Mesodermal cell (in vitro differentiated cells): ENCODE data around the gene MYO5B.
"Not testable (repeated sequence)": the region's sequence is repeated elsewhere in the genome, so short reads cannot be mapped to it uniquely, and the experiment has no call there.

Experiments used
- H3K27ac ChIP-seq: 2 replicates; pipeline ENCODE4 v1.7.0; 2013; ENCODE audit warnings: mild to moderate bottlenecking, low read depth, low read length, moderate library complexity; ENCODE audit not compliant: severe bottlenecking
- H3K36me3 ChIP-seq: 2 replicates; pipeline ENCODE4 v1.7.1; 2013; ENCODE audit warnings: mild to moderate bottlenecking, low read length, moderate library complexity; ENCODE audit not compliant: control insufficient read depth, insufficient read depth
- H3K4me1 ChIP-seq: one replicate; pipeline ENCODE4 v1.7.1; 2013; ENCODE audit warnings: mild to moderate bottlenecking, low read length; ENCODE audit not compliant: insufficient read depth, control insufficient read depth, poor library complexity, severe bottlenecking
- H3K4me3 ChIP-seq: 2 replicates; pipeline ENCODE4 v1.7.0; 2013; ENCODE audit warnings: low read length, control low read depth, mild to moderate bottlenecking; ENCODE audit not compliant: insufficient read depth, poor library complexity, severe bottlenecking; ENCODE audit errors: extremely low read depth
- H3K9me3 ChIP-seq: 2 replicates; pipeline ENCODE4 v1.7.1; 2013; ENCODE audit warnings: mild to moderate bottlenecking, low read length, moderate library complexity; ENCODE audit not compliant: control insufficient read depth
- WGBS, 2 experiments: methylation state at CpG; one replicate each; pipeline ENCODE4 v1.1.5; 2013; ENCODE audit warnings: missing lambda C conversion rate in 2 of 2; ENCODE audit not compliant: insufficient coverage in 2 of 2; 5-methylcytosine and 5-hydroxymethylcytosine counted together

The MYO5B gene

DNA sequence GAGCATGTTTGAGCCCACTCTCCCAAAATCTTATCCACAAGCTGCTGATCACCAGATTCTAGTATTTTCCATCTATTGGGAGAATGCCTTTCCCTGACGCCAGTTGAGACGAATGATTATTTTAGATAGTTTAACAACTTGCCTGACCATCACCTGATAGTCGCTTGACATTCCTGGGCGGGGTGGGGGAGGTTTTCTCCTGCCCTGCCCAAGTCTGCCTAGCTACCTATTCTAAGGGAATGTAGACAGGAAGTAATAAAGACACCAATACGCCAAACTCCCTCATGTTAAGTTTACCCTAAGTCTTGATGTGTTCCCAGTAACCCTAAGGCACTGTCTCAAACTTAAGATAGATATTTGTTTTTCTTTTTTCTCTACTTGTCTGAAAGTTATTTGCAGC, 377.0 kb downstream of the MYO5B start:
- Histone ChIP-seq H3K36me3 (peaks cover 6% of the 10 kb centered on the region), H3K27ac (no peak overlapping the region), H3K4me3 (no peak overlapping the region), H3K4me1 (no peaks in the 10 kb centered on the region), H3K9me3 (no peaks in the 10 kb centered on the region)
- 83% methylated on average over 1 of the region's 5 CpGs; no CpG with 5 or more reads in 1 of the 2 experiments for WGBS, 2 experiments

DNA sequence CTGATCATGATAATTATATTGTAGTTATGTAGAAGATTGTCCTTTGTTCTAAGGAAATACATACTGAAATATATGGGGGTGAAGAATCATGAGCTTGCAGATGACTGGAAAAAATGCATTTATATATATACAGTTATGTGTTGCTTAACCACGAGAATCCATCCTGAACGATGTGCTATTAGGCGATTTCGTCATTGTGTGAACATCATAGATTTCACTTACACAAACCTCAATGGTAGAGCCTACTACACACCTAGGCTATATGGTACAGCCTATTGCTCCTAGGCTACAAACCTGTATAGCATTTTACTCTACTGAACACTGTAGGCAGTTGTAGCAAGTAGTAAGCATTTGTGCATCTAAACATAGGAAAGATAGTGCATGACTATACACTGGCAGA, 379.0 kb downstream of the MYO5B start:
- WGBS, 2 experiments = 80 to 98% methylated on average over 1 to 4 of the region's 4 CpGs
- no peaks in the 10 kb centered on the region for H3K9me3 ChIP-seq
- H3K4me1 ChIP-seq = peaks cover 7% of the 10 kb centered on the region
- no peak overlapping the region for H3K4me3 ChIP-seq
- no peak overlapping the region for H3K27ac ChIP-seq
- H3K36me3 ChIP-seq = peaks cover 6% of the 10 kb centered on the region

DNA sequence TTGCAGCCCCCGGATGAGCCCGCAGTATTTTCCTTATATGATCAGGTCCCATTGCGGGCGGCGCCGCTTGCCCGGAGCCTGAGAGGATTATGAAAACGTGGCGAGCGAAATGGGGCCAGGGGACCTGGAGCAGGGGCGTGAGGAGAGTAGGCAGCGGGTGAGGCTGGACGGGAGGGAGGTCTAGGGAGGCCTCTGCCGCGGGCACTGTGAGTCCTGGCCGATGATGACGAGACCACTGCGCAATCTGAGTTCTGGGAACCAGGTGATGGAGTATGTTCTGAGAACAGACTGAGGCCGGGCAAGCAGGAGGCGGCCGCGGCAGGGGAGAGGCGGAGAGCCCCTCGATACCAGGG, 380.8 kb downstream of the MYO5B start:
- Histone ChIP-seq H3K4me1 (peaks cover 7% of the 10 kb centered on the region), H3K4me3 (peak overlapping the region; percentile 72), H3K27ac (peak overlapping the region; percentile 92), H3K9me3 (peaks cover 5% of the 10 kb centered on the region), H3K36me3 (peaks cover 14% of the 10 kb centered on the region)
- 1 to 2% methylated on average over 20 to 22 of the region's 24 CpGs for WGBS, 2 experiments

DNA sequence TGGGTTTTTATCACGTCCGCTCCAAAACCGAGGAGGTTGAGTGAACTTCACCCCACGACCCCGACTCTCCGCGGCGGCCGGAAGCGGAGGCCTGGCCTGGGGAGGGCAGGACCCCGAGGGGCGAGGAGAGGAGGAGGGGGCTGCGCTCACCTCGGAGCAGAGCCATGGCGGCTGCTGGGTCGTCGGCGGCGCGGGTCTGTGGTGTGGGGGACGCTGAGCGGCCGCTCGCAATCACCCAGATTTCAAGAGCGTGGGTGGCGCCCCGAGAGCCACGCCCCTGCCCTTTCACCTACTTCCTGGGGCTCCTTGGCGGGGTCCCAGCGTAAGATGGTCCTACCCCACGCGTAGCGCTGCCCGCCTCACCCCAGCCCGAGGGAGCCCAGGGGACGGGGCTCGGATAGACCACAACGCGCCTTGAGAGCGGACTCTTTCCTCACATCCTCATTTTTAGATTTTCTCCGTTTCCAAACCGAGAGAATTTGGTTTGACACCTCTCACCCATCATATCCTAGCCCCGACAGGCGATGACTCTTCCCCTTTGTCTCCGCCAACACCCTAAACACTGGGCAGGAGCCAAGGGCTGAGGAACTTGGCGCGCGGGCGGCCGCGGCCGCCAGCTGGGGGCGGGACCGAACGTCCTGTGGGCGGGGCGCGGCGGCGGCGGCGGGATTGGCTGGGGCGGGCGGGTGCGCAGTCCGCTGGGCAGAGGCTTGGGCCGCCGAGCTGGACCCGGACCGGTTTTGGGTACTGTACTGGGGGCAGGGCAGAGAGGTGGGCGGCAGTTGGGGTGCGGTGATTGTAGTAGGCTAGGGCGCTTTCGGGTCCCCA, 381.4 kb downstream of the MYO5B start, which contains the start of gene ACAA2:
Gene ACAA2 (minus strand): TSS at position 215 of the 828 bp plus-strand sequence. CDS start 49 bp downstream, at position 166.
- peaks cover 7% of the 10 kb centered on the region for H3K4me1 ChIP-seq
- H3K36me3 ChIP-seq = peaks cover 14% of the 10 kb centered on the region
- H3K27ac ChIP-seq = peak within 1 kb of the TSS; percentile 92
- WGBS, 2 experiments = 0 to 1% methylated on average over 50 to 57 of the region's 74 CpGs
- peaks cover 11% of the 10 kb centered on the region for H3K9me3 ChIP-seq
- H3K4me3 ChIP-seq = peak within 1 kb of the TSS; percentile 72

DNA sequence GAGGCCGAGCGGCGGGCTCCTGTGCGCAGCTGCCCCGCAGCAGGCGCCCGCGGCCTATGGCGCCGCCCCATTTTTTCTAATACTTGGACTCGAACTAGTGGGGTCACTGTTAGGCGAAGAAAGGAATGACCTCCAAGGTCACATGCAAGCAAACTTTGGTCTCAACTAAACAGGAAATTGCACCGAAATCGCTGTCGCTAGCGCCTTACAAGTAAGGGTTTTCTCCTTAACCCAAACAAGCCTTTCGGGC, 382.0 kb downstream of the MYO5B start:
- H3K9me3 ChIP-seq = peaks cover 16% of the 10 kb centered on the region
- peak overlapping the region; percentile 72 for H3K4me3 ChIP-seq
- H3K36me3 ChIP-seq = peaks cover 14% of the 10 kb centered on the region
- H3K4me1 ChIP-seq = peaks cover 7% of the 10 kb centered on the region
- WGBS, 2 experiments = 0 to 2% methylated on average over 8 to 9 of the region's 17 CpGs
- H3K27ac ChIP-seq = peak overlapping the region; percentile 92

DNA sequence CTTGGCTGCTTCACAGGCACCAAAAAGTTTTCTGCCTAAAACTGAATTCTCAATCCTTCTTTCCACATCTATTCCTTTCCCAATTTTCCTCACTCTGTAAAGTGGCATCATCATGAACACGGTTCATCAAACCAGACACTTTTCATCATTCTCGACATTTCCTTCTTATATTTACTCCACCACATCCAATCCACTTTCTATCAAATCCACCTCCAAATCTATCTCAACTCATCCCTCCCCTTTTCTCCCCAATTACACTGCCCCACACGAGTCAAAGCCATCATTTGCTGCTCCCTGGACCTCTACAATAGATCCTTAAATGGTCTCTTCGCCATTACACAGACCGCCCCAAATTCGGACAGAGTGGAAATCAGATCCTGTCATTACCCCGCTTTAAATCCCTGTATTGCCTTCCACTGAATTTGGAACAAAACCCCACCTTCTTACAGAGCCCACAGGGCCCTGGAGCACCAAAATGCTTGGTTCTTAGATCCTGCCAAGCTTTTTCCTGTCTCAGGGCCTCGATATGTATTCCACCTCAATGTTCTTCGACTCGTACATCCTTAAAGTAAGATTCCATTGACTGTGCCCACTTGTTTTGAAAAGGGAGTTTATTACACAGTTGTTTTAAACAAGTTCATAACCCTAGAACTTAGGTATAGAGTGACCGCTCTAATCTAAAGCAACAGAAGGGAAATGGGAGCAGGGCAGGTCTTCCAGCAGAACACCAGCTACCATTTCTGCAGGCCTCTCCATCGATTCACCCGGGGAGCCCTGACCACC, 382.5 kb downstream of the MYO5B start:
- peaks cover 7% of the 10 kb centered on the region for H3K4me1 ChIP-seq
- peaks cover 11% of the 10 kb centered on the region for H3K36me3 ChIP-seq
- H3K4me3 ChIP-seq = peak overlapping the region; percentile 72
- WGBS, 2 experiments = 20 to 36% methylated on average over 9 to 10 of the region's 13 CpGs
- H3K9me3 ChIP-seq = peaks cover 18% of the 10 kb centered on the region
- no peak overlapping the region for H3K27ac ChIP-seq

DNA sequence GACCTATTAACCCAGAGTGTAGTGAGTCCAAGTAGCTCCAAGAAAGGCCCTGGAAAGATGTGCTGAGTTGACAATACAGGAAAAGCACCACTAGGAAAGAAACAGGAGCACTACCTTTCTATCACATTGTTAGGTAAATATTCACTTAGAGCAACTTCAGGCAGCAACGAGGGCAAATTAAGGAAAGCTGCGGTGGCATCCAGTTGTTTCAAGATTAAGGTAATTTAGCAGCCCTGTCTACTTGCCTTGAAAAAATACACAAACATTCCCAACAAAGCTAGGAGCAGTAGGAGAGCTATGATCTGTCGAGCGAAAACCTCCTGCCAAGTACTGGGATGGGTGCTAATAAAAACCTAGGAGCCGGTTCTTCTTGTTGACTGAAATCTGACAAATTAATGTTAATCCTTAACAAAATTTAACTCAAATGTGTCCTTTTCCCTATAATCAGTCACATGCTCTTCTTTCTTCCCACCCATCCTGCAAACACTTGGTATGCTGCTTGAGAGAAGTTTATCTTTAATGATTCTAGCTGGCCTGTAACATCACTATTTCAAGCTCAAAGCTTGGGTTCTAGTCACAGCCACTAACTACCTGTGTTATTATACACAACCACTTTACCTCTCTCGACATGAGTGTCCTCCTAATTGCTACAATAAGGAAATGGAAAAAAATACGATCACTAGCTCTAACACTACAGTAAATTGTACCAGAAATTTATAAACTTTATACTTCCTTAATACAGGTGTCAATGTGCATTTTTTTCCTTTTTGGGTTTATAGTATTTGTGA, 383.6 kb downstream of the MYO5B start:
- peaks cover 18% of the 10 kb centered on the region for H3K9me3 ChIP-seq
- H3K4me3 ChIP-seq = no peak overlapping the region
- H3K4me1 ChIP-seq = peaks cover 7% of the 10 kb centered on the region
- peaks cover 13% of the 10 kb centered on the region for H3K36me3 ChIP-seq
- WGBS, 2 experiments = 80 to 83% methylated on average over 2 to 3 of the region's 7 CpGs
- no peak overlapping the region for H3K27ac ChIP-seq

DNA sequence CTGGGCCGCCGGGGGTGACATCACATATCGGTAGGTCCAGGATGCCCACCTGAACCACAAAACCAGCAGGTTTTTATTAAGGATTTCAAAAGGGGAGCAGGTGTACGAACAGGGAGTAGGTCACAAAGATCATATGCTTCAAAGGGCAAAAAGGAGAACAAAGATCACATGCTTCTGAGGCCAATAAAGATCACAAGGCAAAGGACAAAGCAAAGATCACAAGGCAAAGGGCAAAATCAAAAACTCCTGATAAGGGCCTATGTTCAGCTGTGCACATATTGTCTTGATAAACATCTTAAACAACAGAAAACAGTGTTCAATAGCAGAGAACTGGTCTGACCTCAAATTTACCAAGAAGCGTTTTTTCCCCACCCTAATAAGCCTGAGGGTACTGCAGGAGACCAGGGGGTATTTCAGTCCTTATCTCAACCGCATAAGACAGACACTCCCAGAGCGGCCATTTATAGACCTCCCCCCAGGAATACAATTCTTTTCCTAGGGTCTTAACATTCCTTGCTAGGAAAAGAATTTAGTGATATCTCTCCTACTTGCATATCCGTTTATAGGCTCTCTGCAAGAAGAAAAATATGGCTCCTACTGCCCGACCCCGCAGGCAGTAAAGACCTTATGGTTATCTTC, 386.3 kb downstream of the MYO5B start:
- H3K9me3 ChIP-seq = peaks cover 18% of the 10 kb centered on the region
- peaks cover 13% of the 10 kb centered on the region for H3K36me3 ChIP-seq
- WGBS, 2 experiments = 95 to 97% methylated on average over 4 to 8 of the region's 10 CpGs
- H3K4me3 ChIP-seq, H3K4me1 ChIP-seq, H3K27ac ChIP-seq: not testable (repeated sequence)

DNA sequence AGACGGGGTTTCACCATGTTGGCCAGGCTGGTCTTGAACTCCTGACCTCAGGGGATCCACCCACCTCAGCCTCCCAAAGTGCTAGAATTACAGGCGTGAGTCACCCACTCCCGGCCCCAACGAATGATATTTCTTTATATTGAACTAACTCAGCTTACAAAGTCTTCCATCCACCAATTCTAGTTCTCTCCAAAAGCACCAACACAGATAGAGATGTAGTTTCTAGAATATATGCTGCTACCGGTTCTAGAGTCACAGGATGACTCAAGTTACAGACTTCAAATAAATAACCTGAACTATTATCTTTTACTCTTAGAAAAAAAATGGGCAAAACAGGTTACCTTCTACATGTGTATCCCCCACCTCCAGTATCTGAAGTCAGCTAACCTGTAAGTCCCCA, 390.9 kb downstream of the MYO5B start:
- Histone ChIP-seq H3K36me3 (peaks cover 30% of the 10 kb centered on the region), H3K9me3 (peaks cover 13% of the 10 kb centered on the region), H3K27ac (no peak overlapping the region), H3K4me3 (no peak overlapping the region), H3K4me1 (no peaks in the 10 kb centered on the region)
- 100% methylated on average over 1 of the region's 5 CpGs for WGBS, 2 experiments

DNA sequence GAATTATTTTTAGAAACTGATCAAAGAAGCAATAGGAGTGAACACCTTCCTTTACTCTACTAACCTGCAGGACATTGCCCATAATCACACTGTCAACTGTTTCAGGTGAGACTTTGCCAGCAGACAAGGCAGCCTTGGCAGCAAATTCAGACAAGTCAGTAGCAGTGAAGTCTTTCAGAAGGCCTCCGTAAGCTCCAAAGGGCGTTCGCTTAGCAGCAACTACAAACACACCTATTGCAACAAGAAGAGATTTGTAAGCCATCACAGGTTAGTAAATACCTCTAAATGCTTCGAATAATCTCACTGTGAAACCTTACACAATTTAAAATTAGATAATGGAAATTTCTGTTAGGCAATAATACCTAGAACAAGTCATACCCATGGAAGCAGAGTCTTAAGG, 392.3 kb downstream of the MYO5B start:
- Histone ChIP-seq H3K9me3 (no peaks in the 10 kb centered on the region), H3K4me1 (no peaks in the 10 kb centered on the region), H3K4me3 (no peak overlapping the region), H3K36me3 (peaks cover 38% of the 10 kb centered on the region), H3K27ac (no peak overlapping the region)
- 100% methylated on average over 3 of the region's 4 CpGs; no CpG with 5 or more reads in 1 of the 2 experiments for WGBS, 2 experiments
